Cardiac septum (tissue), 1 donor: ENCODE data around the gene NRN1. TPM values are rescaled to one million over a fixed set of nuclear protein-coding genes. Genes with fewer than 3 reads are reported as not detected.
"Not testable (repeated sequence)": the region's sequence is repeated elsewhere in the genome, so short reads cannot be mapped to it uniquely, and the experiment has no call there.

Source experiments
- DNase-seq: peaks from one replicate; pipeline ENCODE4 v3.0.0-alpha.2; 2020; ENCODE audit warnings: low spot score
- intact Hi-C: fragments of 100-400 bp; cut with DNase I; formaldehyde crosslinking; loops from one replicate; pipeline ENCODE4 v1.14.0; 2022
- total RNA-seq: library from RNA; stranded (reverse); fragmentation: NEBNext Ultra II Directional; extraction: Animal tissue kit (Norgen Biotek cat#: 25700); gene quantifications from one replicate; pipeline ENCODE4 v1.2.1, GENCODE V29; 2021
- donor health status: DM: no; HTN: no; CAD: no.

The NRN1 gene
- total RNA-seq, 1 donor from 2014 or later: 10.4 TPM

DNA sequence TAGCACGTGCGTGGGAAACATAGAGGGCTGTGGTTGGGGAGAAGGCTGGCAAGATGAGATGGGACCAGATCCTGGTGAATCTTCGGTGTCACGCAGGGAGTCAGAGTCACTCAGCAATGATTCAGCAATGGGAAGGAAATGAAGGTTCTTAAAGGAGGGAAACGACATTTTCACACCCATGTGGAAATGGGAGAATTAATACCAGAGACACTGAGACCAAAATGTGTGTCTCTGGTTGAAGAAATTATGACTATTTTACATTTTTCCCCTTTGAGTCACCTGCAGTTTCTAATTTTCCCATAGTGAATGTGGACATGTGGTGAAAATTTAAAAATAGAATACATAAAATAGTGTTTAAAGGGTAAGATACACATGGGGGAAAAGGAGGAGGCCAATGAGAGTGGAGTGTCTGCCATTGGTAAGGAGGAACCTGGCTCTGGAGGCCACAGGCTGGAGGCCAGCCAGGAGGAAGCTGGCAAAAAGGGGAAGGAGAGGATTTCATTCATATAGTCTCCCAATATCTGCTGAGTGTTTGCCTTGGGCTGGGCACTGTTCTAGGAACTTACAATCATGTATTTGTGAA is 17.5 kb downstream of the NRN1 start:
- DNase-seq: no peak
- intact Hi-C loops: no loop called here

DNA sequence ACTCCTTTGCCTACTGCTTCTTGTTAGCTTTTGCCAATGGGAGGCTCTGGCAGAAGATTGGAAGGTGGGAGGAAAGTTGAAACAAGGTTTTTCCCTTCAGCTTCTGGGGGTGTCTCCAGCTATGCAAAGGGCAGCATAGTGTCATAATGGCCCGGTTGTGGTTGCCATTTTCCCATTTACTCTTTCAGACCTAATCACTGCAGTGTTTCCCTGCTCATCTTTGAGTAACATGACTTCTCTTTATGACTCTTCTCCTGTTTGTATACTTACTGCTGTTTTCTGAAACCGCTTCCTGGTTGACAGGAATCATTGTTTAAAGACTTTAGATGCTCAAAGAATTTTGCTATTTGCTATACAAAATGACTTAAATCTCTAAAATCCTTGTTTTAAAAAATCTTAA is 19.9 kb downstream of the NRN1 start:
- intact Hi-C loops: no loop called here
- no peak for DNase-seq

DNA sequence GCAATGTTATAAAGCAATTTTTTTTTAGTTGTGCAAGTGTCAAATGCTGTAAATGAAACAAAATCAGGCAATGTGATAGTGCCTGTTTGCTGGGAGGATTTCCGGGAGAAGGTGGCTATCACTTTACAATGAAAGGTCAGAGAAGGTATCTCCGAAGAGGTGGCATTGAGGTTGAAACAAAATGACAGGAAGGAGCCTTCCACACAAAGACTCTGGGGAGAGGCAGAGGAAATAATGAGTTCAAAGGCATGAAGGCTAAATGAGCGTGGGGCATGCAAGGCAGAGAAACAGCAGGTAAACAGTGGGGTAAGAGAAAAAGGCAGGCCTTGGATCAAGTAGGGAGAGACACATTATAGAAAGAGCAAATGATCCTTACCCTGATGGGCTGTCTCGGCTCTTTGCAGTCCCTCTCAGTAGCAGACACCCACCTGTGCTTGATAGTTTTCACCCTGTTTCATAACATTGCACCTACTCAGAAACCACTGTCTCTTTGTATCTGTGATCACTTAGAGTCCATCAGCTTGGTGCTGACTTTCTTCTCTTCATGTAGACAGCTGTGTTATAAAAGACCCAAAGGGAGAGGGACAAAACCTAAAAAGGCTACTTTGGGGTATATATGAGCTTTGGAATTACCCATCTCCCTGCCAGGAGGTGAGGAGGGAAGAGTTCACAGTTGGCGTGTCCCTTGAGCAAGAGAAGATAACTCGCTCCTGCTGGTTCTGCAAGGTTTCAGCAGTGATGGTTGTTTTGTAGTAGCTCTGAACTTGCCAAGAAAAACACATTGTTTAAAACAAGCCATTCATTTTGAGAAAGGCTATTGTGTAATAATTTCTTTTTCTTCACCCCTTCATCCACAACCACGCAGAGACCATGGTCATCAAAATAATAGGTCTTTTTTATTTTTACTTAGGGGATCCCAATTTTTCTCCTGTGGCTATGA is 22.3 kb downstream of the NRN1 start:
- no peak for DNase-seq
- intact Hi-C loops: no loop called here

DNA sequence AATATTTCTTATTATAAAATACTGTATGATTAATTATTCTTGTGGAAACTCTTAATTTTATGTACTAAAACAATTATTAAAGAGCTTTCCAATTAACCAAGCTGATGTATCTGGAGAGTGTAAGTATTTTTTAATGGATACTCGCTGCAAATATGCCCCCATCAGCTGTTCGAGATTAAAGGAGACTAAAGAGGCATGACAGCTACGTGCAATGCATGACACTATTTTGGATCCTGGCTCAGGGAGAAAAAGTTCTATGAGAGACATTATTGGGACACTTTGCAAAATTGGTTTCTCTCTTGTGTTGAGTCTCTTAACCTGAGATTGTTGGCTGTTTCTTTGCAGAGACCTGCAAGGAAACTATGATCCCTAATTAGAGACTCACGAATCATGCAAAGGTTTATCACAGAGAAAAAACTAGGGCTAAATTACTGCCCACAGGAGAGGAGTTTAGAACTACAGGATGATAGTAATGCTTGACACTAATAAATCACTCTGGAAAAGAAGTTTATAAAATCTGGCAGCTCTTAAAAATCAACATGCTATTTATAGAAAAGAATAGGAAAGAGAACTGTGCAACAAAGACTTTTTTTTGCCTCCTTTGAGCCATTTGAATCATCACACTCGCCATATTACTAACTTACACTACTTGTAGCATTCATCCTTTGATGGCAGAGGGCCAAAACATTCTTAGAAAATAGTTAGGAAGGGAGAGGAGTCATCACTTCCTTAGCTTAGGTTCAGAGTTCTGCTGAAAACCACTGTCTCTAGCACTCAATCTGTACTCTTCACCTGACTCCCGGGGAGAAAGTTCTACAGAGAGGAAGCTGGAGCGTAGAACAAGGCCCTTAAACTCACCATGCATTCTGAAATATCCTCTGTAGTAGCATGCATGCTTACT is 25.3 kb downstream of the NRN1 start:
- DNase-seq: no peak
- intact Hi-C loops: no loop called here

DNA sequence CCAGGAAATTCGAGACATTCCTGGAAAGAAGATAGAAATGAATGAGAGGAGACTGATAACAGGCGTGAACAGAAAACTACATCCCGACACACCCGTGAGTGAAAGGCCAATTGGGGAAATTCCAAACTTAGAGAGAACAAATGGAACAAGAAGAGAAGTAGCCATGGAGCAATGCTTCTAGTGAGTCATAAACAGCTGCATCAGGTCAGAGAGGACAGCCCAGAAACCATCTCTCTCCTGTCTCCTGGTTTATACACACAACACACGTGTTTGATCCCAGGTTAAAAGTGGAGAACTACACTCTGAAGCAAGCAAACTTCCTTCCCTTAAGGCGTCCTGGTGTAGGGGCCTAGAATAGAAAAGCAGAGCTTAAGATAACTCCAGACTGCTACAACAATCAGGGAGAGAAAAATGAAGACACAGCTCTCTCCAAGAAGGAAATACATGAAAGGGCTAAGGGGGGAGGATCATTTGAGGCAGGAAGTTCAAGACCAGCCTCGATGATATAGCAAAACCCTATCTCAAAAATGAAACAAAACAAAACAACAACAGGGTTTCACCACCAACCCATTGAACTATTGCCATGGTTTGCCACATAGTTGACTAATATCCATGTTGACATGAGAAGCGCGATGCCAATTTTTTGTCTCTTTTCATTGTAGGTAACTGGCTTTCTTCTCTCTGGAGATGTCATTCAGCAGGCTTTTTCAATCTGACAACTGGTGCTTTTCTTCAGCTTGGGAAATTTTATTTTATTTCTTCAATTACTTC is 26.9 kb downstream of the NRN1 start:
- DNase-seq: no peak
- intact Hi-C loops: no loop called here

DNA sequence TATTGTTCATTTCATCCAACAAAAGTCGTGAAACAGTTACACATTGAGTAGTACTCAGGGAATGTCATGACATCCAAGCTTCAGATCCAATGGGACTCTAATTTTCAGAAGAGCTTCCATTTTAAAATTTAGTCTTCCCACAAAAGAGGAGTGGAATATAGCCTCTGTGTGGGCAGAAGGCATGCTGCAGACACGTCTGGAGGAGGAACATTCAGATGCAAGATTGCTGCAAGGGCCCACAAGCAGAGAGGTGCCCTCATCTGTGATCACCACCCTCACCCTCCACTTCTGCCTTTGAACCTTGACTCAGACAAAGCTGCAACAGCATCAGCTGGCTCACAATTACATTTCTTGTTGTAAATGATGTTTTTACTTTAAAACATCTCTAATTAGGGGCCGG is 29.9 kb downstream of the NRN1 start:
- intact Hi-C loops: no loop called here
- no peak for DNase-seq

DNA sequence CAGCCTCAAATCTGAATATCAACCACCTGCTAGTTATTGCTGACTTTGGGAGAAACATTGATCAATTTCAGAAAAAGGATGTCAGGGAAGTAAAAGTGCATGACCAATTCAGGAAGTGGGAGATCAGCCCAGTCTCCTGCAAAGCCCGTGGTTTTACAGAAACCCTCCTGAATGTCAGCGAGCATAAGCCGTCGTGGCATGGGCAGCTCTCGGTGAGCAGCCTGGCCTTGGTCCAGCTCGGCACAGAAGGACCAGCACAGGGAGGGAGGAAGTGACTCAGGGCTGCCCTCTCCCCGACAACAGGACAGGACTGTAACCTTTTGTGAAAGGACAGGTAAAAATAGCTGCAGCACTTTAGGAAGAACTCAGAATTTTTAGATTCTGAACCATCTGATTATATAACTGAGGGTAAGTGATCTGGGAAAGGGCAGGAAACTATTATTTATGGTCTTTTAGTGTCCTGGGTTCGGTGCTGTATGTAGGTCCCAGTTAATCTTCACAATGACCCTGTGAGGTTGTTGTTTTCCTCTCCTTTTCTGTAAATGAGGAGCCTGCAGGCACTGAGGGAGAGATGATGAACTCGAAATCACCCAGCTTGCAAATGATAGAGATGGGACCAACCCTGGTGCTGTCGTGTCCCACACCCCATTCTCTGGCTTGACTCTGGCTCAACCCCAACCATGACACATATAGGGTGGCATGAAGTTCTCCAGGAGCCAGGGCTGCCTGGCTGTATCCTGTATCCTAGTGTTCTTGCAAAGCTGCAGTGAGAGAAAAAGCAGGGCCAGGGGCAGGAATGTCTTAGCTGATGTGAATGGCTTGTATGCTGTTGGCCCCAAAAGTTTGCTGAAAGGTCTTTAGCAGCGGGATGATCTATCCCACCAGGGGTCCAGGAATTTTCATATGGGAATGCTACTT is 37.6 kb downstream of the NRN1 start:
- intact Hi-C loops: no loop called here
- peak; percentile 87 for DNase-seq

DNA sequence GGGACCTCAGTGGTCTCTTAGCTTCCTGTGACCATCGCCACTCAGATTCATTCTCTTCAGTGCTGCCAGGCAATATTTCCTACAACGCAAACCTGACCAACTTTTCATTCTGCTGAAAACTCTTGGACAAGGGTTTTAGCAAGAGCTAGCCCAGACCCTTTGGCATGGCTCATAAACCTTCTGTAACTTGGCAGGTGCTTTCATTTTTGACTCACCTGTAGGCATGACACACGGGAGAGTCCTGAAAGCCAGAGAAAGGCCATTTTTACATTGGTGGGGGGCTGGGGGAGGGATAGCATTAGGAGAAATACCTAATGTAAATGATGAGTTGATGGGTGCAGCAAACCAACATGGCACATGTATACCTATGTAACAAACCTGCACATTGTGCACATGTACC is 38.7 kb downstream of the NRN1 start:
- DNase-seq, intact Hi-C loops: not testable (repeated sequence)

DNA sequence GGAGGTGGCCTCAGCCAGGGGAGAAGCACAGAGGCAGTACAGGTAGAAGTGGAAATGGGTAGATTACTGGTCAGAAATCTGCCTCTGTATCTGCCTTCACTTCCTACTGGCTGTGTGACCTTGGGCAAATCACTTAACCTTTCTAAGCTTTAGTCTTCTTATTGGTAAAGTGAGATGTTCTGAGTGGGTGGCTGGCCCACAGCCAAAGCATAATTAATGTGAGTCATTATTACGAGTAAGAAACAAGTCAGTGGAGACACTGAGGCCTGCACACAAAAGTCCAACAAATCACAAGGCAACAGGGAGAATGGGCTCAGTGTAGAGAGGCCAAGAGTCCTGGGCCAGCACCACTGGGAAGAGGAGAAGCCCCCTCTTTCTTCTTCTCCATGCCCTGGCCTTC is 39.1 kb downstream of the NRN1 start:
- intact Hi-C loops: no loop called here
- DNase-seq: no peak

DNA sequence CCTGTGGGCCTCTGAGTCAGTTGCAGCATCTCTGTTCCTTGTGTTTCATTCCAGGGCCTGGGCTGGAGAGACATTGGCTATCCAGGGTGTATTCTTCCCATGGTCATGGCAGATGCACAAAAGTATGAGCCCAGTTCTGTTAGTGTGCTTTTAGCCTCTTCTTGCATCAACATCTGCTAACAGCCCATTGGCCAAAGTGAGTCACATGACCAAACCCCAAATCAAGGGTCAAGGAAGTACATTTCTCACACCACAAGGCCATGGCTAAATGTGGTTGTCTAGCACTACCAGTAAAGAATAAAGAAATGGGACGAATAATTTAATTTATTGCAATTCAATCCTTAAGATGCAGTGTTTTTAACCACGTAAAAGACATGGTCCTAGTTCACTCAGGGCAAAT is 43.9 kb downstream of the NRN1 start:
- DNase-seq: no peak
- intact Hi-C loops: no loop called here

DNA sequence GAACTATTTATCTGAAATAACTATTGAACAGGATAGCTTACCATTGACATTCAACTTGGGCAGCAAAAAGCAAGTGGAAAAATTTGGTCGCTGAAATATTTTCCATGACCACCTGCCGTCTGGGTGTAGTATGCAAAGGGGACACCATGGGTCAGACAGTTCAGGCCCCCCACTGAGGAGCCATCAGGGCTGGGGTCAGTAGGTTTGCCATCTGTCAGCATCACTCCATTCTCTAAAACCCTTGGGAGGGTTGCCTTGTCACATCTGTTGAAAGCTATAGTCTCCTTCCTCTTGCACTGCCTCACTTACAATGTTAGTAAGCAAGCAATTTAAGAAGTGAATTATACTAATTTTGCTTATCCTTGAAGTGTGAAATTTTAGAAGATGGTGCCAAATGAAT is 44.9 kb downstream of the NRN1 start:
- no peak for DNase-seq
- intact Hi-C loops: no loop called here

DNA sequence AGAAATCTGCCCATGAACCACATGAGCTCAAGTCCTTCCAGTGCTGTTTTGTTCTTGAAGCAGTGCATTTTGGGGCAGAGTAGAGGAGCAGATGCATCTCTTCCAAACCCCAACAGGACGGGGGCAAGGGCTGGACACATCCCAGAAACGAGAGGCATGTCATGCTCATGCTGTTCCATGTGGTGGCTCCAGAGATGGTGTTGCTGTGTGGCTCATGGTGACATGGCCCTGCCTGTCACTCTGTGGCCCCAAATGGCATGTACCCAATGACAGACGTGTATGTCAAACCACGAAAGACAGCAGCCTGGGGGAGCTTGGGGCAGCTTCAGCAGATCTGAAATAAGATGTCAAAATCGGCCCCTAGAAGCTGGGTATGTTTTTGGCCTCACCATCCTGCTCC is 46.3 kb downstream of the NRN1 start:
- intact Hi-C loops: no loop called here
- DNase-seq: no peak

DNA sequence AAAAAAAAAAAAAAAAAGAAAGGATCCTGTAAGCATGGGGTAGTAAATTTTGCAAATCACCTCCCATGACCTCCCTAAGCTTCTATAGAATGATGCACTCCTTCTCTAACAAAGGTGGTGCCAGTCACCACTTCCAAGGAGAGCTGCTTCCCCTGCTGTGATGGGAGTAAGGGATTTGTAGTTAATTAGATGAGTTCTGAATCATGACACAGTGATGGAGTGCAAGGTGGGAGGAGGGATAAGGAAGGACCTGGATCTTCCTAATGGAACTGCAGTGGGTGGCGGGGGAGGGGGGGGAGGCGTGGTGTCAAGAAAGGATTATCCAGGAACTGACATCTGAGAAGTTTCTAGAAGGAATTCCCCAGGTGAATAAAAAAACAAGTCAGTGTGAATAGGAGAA is 47.8 kb downstream of the NRN1 start:
- intact Hi-C loops: no loop called here
- no peak for DNase-seq

DNA sequence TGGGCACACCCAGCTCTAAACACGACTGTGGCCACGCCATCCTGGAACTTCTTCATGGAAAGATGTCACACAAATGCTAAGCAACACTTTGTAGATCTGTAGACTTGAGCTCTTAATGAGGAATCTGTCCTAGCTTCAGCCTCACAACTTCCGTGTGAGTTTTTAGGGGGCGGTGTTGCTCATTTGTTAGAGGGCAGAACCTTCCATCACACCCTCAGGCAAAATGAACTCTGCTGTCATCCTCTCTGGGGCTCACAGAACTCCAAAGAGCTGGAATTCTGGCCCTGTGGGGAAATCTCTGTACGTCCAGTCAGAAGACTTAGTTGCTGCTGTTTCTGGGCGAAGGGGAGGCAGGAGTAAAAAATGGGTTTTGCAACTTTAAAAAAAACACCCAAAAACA is 49.8 kb downstream of the NRN1 start:
- DNase-seq: no peak
- intact Hi-C loops: no loop called here

DNA sequence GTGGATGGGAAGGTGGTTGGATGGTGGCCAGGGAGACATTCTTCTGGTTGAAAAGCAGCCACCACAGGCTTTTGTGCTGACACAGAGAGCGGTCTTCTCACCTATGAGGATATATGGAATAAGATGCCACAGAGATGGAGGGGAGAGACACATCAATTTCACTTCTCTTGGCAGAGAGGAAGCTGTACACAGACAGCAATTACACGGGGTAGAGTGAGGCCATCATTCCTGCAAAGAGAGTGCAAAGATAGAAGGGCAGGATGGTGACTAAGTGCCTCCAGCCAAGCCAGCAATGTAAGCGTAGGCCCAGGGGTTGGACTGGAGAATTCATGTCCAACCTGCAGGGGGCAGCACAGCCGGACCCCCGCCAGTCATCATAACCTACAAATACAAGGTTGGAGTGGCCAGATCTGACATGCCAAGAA is 56.4 kb downstream of the NRN1 start:
- intact Hi-C loops: no loop called here

More for the DNA sequence above, 56.4 kb downstream of the NRN1 start:
- no peak for DNase-seq
